CD4-positive, alpha-beta memory T cell (primary cell): ENCODE measurements around the gene ATR. TPM values are rescaled to one million over a fixed set of nuclear protein-coding genes. Genes with fewer than 3 reads are reported as not detected.
"Not testable (repeated sequence)": the region's sequence is repeated elsewhere in the genome, so short reads cannot be mapped to it uniquely, and the experiment has no call there.

ENCODE experiments used
- CTCF ChIA-PET: fragments of 350-600 bp; sonication (Branson Sonifier 250); formaldehyde crosslinking; loops from one replicate; lab custom pipeline; 2021; ENCODE audit warnings: inconsistent platforms; ENCODE audit not compliant: partially characterized antibody; lab: Charles Lee
- POLR2A ChIA-PET: fragments of 350-600 bp; sonication (Branson Sonifier 250); formaldehyde crosslinking; loops from one replicate; lab custom pipeline; 2021; ENCODE audit not compliant: partially characterized antibody; lab: Charles Lee
- DNase-seq, 5 donors: peaks; one replicate each; pipeline versions ENCODE4 v3.0.0 to v3.0.0-alpha.2; 2020 to 2022; ENCODE audit warnings: mixed read lengths in 1 of 5
- H3K27ac ChIP-seq: one replicate; pipeline ENCODE4 v1.7.0; 2013; ENCODE audit warnings: low read depth, low read length
- H3K27me3 ChIP-seq: 2 replicates; pipeline ENCODE4 v1.7.0; 2013; ENCODE audit warnings: mild to moderate bottlenecking, low read length, moderate library complexity; ENCODE audit not compliant: insufficient read depth
- H3K36me3 ChIP-seq: 2 replicates; pipeline ENCODE4 v1.7.0; 2013; ENCODE audit warnings: mild to moderate bottlenecking, low read length, moderate library complexity; ENCODE audit not compliant: insufficient read depth
- H3K4me1 ChIP-seq: 2 replicates; pipeline ENCODE4 v1.7.0; 2013; ENCODE audit warnings: mild to moderate bottlenecking, low read length, moderate library complexity; ENCODE audit not compliant: insufficient read depth
- H3K4me3 ChIP-seq, 2 donors: one replicate each; pipeline ENCODE4 v1.7.0; 2013; ENCODE audit warnings: low read length in 2 of 2, mild to moderate bottlenecking in 1 of 2
- H3K9me3 ChIP-seq, 2 donors: one replicate each; pipeline ENCODE4 v1.7.0; 2013; ENCODE audit warnings: low read length in 2 of 2, control low read depth in 1 of 2; ENCODE audit not compliant: control insufficient read depth in 1 of 2
- H3K27ac Mint-ChIP-seq, 7 donors: one replicate each; pipeline ENCODE4 v1.8.0; 2020 to 2021; ENCODE audit warnings: mixed read lengths in 7 of 7, mild to moderate bottlenecking in 6 of 7, inconsistent platforms in 3 of 7, moderate library complexity in 3 of 7
- H3K27me3 Mint-ChIP-seq, 2 donors: one replicate each; pipeline ENCODE4 v1.8.0; 2020 to 2021; ENCODE audit warnings: mixed read lengths in 2 of 2
- H3K36me3 Mint-ChIP-seq, 2 donors: one replicate each; pipeline ENCODE4 v1.8.0; 2020 to 2021; ENCODE audit warnings: mixed read lengths in 2 of 2, inconsistent platforms in 1 of 2, mild to moderate bottlenecking in 1 of 2
- H3K4me1 Mint-ChIP-seq, 4 donors: one replicate each; pipeline ENCODE4 v1.8.0; 2020 to 2021; ENCODE audit warnings: mixed read lengths in 4 of 4, mild to moderate bottlenecking in 1 of 4
- H3K4me3 Mint-ChIP-seq, 8 donors: one replicate each; pipeline ENCODE4 v1.8.0; 2020 to 2021; ENCODE audit warnings: mixed read lengths in 8 of 8, mild to moderate bottlenecking in 7 of 8, moderate library complexity in 6 of 8, inconsistent platforms in 3 of 8
- H3K9me3 Mint-ChIP-seq, 8 donors: one replicate each; pipeline ENCODE4 v1.8.0; 2020 to 2021; ENCODE audit warnings: mixed read lengths in 8 of 8, mild to moderate bottlenecking in 5 of 8, inconsistent platforms in 3 of 8, moderate library complexity in 1 of 8
- intact Hi-C: fragments of 100-400 bp; cut with micrococcal nuclease; formaldehyde crosslinking; loops from one replicate; pipeline ENCODE4 v1.15.1; 2023
- polyA plus RNA-seq, 2 donors: library from polyadenylated mRNA; unstranded; fragments of 300-500 nt; fragmentation: Illumina TruSeq; gene quantifications; one replicate each; pipeline ENCODE4 v1.2.3, GENCODE V29; 2021
- total RNA-seq, 2 experiments: library from RNA; stranded (reverse); gene quantifications; one replicate each; pipeline ENCODE4 v1.2.3, GENCODE V29; 2021

Gene ATR
- total and polyA plus RNA-seq, 4 experiments from 2014 or later: 4.3 to 45.6 (median 27.3) TPM

DNA sequence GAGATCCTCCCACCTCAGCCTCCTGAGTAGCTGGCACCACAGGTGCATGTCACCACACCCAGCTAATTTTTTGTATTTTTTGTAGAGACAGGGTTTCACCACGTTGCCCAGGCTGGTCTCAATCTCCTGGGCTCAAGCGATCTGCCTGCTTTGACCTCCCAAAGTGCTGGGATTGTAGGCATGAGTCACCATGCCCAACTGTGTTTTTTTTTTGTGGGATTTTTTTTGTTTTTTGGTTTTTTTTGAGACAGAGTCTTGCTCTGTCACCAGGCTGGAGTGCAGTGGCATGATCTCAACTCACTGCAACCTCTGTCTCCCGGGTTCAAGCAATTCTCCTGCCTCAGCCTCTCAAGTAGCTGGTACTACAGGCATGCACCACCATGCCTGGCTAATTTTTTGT lies 9.1 kb downstream of the ATR start:
- peaks cover 6 to 16% (median 11%) of the 10 kb centered on the region in 4 donors for H3K4me1 Mint-ChIP-seq
- H3K4me3 Mint-ChIP-seq, H3K9me3 Mint-ChIP-seq, H3K27me3 ChIP-seq, intact Hi-C loops, H3K27ac ChIP-seq, H3K27me3 Mint-ChIP-seq, H3K4me1 ChIP-seq, H3K9me3 ChIP-seq, H3K4me3 ChIP-seq, DNase-seq, CTCF ChIA-PET, H3K36me3 ChIP-seq: not testable (repeated sequence)
- POLR2A ChIA-PET: interaction anchor here (1.0 kb wide), 1 partner anchor 10 kb away, joined by 3 read pairs; no protein-coding TSS in a partner anchor
- H3K36me3 Mint-ChIP-seq: peaks cover 22 to 31% of the 10 kb centered on the region in 2 donors
- peak overlapping the region in 1 of 7 donors; percentile 37 for H3K27ac Mint-ChIP-seq

DNA sequence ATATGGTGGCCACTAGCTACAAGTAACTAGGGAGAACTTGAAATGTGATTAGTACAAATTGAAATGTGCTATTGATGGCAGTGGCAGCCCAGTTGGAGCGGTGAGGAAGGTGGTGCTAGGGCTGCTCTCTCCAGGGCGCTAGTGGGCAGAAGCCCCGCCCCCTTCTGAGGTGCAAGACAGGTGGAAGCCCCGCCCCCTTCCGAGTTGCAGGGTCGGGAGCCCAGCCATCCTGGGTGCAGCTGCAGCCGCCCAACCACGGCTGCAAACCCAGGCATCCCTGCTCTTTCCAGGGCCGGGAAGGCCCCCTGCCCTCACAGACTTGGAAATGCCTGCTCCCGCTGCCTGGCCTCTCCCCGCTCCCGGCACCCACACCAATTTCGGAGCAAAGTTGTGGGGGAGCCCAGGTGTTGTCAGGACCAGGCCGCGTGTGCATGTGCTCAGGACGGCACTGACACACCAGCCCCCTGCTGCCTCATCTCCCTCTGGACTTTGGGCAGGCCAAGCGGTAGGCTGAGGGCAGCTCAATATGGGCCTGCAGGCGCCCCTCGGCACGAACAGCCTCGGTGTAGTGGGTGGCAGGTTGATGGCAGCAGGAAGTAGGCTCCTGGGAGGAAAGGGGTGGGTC lies 10.0 kb downstream of the ATR start:
- Mint-ChIP-seq H3K4me3 (no peak overlapping the region), H3K36me3 (peaks cover 32 to 36% of the 10 kb centered on the region in 2 donors), H3K9me3 (no peaks in the 10 kb centered on the region), H3K27ac (no peak overlapping the region), H3K27me3 (no peaks in the 10 kb centered on the region), H3K4me1 (peaks cover 0 to 12% (median 5%) of the 10 kb centered on the region in 4 donors)
- H3K4me1 ChIP-seq: no peaks in the 10 kb centered on the region
- peaks cover 5% of the 10 kb centered on the region for H3K36me3 ChIP-seq
- no peaks in the 10 kb centered on the region for H3K9me3 ChIP-seq
- H3K27me3 ChIP-seq: no peaks in the 10 kb centered on the region
- H3K27ac ChIP-seq: no peak overlapping the region
- no peak for DNase-seq
- intact Hi-C loops: no loop called here
- ChIA-PET POLR2A (interaction anchor here (1.1 kb wide), 1 partner anchor 11 kb away, joined by 3 read pairs; the partner anchor contains the start of gene ATR), CTCF (no interaction called here)
- no peak overlapping the region for H3K4me3 ChIP-seq

DNA sequence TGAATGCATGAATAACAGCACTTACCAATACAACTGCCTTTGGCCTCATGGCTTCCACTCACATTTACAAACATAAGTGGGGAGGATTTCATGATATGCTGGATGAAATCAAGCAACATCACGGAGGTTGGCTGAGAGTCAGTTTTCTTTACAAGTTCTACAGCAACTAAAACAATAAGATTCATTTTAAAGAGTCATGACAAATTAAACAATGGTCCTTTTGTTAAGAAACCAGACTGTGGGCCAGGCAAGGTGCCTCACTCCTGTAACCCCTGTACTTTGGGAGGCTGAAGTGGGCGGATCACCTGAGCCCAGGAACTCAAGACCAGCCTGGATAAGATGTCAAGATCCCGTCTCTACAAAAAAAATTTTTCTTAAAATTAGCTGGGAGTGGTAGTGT lies 12.4 kb downstream of the ATR start:
- Mint-ChIP-seq H3K27ac (peak overlapping the region in 2 of 7 donors; percentile 27 to 29), H3K9me3 (no peaks in the 10 kb centered on the region), H3K27me3 (no peaks in the 10 kb centered on the region), H3K36me3 (peaks cover 45 to 50% of the 10 kb centered on the region in 2 donors), H3K4me3 (no peak overlapping the region), H3K4me1 (peaks cover 0 to 12% (median 5%) of the 10 kb centered on the region in 4 donors)
- intact Hi-C loops: no loop called here
- Histone ChIP-seq H3K36me3 (peaks cover 5% of the 10 kb centered on the region), H3K4me1 (no peaks in the 10 kb centered on the region), H3K27me3 (no peaks in the 10 kb centered on the region), H3K4me3 (no peak overlapping the region), H3K9me3 (no peaks in the 10 kb centered on the region), H3K27ac (no peak overlapping the region)
- POLR2A ChIA-PET: no interaction called here
- CTCF ChIA-PET: interaction anchor here (0.6 to 1.1 kb wide), 2 partner anchors 17 to 1208 kb away, joined by 3 to 4 read pairs; no protein-coding TSS in a partner anchor
- no peak for DNase-seq

DNA sequence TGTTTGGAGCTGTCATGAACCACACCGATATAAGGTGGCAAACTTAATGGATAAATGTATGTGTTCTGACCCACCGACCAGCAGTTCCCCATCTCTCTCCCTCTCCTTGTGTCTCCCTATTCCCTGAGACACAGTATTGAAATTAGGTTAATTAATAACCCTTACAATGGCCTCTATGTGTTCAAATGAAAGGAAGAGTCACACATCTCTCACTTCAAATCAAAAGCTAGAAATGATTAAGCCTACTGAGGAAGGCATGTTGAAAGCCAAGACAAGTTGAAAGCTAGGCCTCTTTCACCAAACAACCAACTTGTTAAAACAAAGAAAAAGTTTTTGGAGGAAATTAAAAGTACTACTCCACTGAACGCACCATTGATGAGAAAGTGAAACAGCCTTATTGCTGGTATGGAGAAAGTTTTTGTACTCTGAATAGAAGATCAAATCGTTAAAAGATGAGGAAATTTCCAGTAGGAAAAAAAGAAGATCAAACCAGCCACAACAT lies 15.0 kb downstream of the ATR start:
- H3K27me3 Mint-ChIP-seq: no peaks in the 10 kb centered on the region
- Histone ChIP-seq H3K27me3 (no peaks in the 10 kb centered on the region), H3K27ac (no peak overlapping the region), H3K36me3 (peaks cover 15% of the 10 kb centered on the region), H3K9me3 (no peaks in the 10 kb centered on the region), H3K4me1 (no peaks in the 10 kb centered on the region), H3K4me3 (no peak overlapping the region)
- no peaks in the 10 kb centered on the region for H3K9me3 Mint-ChIP-seq
- H3K4me1 Mint-ChIP-seq: peaks cover 0 to 6% (median 5%) of the 10 kb centered on the region in 4 donors
- peak overlapping the region in 1 of 7 donors; percentile 86 for H3K27ac Mint-ChIP-seq
- intact Hi-C loops: no loop called here
- no peak for DNase-seq
- CTCF ChIA-PET: no interaction called here
- H3K36me3 Mint-ChIP-seq: peaks cover 43 to 58% of the 10 kb centered on the region in 2 donors
- H3K4me3 Mint-ChIP-seq: no peak overlapping the region
- POLR2A ChIA-PET: no interaction called here

DNA sequence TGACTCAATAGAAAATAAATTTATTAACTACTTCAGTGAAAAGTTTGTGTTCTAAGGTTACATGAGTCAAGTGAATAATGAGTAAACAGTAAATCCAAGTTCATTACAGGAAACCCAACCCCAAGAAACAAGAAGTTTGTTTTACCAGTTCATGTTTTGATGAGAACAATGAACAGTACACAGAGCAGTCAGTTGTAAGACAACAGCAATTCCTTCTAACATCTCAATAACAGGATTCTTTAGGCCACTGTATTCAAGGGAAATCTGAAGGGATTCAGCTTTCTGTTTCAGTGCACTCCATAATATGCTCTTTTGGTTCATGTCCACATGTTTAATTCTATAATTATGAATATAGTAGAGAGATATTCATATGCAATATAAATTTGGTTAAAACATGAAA lies 18.4 kb downstream of the ATR start:
- no peak overlapping the region for H3K27ac ChIP-seq
- ChIA-PET CTCF (no interaction called here), POLR2A (interaction anchor here (1.2 kb wide), 1 partner anchor 19 kb away, joined by 3 read pairs; no protein-coding TSS in a partner anchor)
- peaks cover 21% of the 10 kb centered on the region for H3K36me3 ChIP-seq
- DNase-seq: no peak
- H3K4me3 ChIP-seq: no peak overlapping the region
- no peaks in the 10 kb centered on the region for H3K9me3 ChIP-seq
- Mint-ChIP-seq H3K4me3 (no peak overlapping the region), H3K27ac (no peak overlapping the region), H3K4me1 (peaks cover 0 to 2% (median under 1%) of the 10 kb centered on the region in 4 donors), H3K27me3 (no peaks in the 10 kb centered on the region), H3K36me3 (peaks cover 46 to 56% of the 10 kb centered on the region in 2 donors), H3K9me3 (no peaks in the 10 kb centered on the region)
- no peaks in the 10 kb centered on the region for H3K4me1 ChIP-seq
- H3K27me3 ChIP-seq: no peaks in the 10 kb centered on the region
- intact Hi-C loops: no loop called here

DNA sequence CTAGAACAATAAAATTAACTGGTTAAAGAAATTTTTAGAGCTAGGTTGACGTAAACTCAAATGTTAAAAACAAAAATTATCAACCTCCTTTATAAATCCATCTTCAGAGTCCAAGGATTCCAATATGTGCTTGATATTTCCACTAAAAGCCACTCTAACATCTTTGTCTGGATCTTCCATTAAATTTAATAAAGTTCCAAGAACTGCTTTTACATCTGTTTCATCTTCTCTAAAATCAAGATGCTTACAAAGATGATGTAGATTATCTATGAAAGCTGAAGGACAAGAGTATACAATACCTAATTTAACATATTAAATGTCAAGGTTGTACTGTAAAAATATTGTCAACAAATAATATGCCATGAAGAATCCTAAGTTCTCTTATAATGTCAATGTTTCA lies 24.8 kb downstream of the ATR start:
- H3K36me3 Mint-ChIP-seq: peaks cover 59 to 67% of the 10 kb centered on the region in 2 donors
- H3K27ac Mint-ChIP-seq: no peak overlapping the region
- Histone ChIP-seq H3K27ac (no peak overlapping the region), H3K27me3 (no peaks in the 10 kb centered on the region), H3K9me3 (no peaks in the 10 kb centered on the region), H3K4me3 (no peak overlapping the region), H3K4me1 (no peaks in the 10 kb centered on the region), H3K36me3 (peaks cover 42% of the 10 kb centered on the region)
- no peaks in the 10 kb centered on the region for H3K27me3 Mint-ChIP-seq
- intact Hi-C loops: no loop called here
- POLR2A ChIA-PET: no interaction called here
- peaks cover 0 to 2% (median 0%) of the 10 kb centered on the region in 4 donors for H3K4me1 Mint-ChIP-seq
- CTCF ChIA-PET: no interaction called here
- H3K9me3 Mint-ChIP-seq: no peaks in the 10 kb centered on the region
- no peak for DNase-seq
- H3K4me3 Mint-ChIP-seq: no peak overlapping the region

DNA sequence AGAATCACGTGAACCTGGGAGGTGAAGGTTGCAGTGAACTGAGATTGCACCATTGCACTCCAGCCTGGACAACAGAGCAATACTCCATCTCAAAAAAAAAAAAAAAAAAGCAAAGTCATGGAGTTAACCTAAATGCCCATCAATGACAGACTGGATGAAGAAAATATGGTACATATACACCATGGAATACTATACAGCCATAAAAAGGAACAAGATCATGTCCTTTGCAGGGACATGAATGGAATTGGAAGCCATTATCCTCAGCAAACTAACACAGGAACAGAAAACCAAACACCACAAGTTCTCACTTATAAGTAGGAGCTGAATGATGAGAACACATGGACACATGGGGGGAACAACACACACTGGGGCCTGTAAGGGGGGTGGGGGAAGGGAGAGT lies 26.0 kb downstream of the ATR start:
- H3K9me3 ChIP-seq, H3K4me3 Mint-ChIP-seq, H3K27ac ChIP-seq, H3K27me3 ChIP-seq, intact Hi-C loops, H3K4me1 ChIP-seq, CTCF ChIA-PET, H3K4me1 Mint-ChIP-seq, H3K27ac Mint-ChIP-seq, H3K4me3 ChIP-seq, H3K27me3 Mint-ChIP-seq, DNase-seq, H3K9me3 Mint-ChIP-seq: not testable (repeated sequence)
- H3K36me3 Mint-ChIP-seq: peaks cover 66 to 68% of the 10 kb centered on the region in 2 donors
- POLR2A ChIA-PET: interaction anchor here (0.6 kb wide), 1 partner anchor 8 kb away, joined by 3 read pairs; no protein-coding TSS in a partner anchor
- H3K36me3 ChIP-seq: peaks cover 48% of the 10 kb centered on the region
